WERI-Rb-1 (cell line): ENCODE data around the gene CYB5R4.
"Not testable (repeated sequence)": the region's sequence is repeated elsewhere in the genome, so short reads cannot be mapped to it uniquely, and the experiment has no call there.

Experiments
- DNase-seq: peaks from one replicate; pipeline ENCODE4 v3.0.0-alpha.2; 2020
- H3K27ac ChIP-seq: fragments of 250-450 bp; sonication (Bioruptor Pico); 2 replicates; pipeline ENCODE4 v1.5.1; 2020; ENCODE audit warnings: mild to moderate bottlenecking, moderate library complexity
- H3K27me3 ChIP-seq: fragments of 250-450 bp; sonication (Bioruptor Pico); 2 replicates; pipeline ENCODE4 v1.5.1; 2021; ENCODE audit warnings: mild to moderate bottlenecking, low read depth, moderate library complexity; ENCODE audit not compliant: insufficient read depth, severe bottlenecking
- H3K36me3 ChIP-seq: fragments of 250-450 bp; sonication (Bioruptor Pico); 2 replicates; pipeline ENCODE4 v1.5.1; 2020; ENCODE audit warnings: mild to moderate bottlenecking, moderate library complexity
- H3K4me3 ChIP-seq: 2 replicates; pipeline ENCODE4 v1.5.1; 2011; ENCODE audit warnings: low read depth, mild to moderate bottlenecking, control low read depth, low read length
- H3K9me3 ChIP-seq: fragments of 250-450 bp; sonication (Bioruptor Pico); 2 replicates; pipeline ENCODE4 v1.5.1; 2021; ENCODE audit warnings: mild to moderate bottlenecking, moderate library complexity; ENCODE audit not compliant: severe bottlenecking
- TF ChIP-seq, protein P1 (sequence below): IDR thresholded peaks from 2 replicates; pipeline ENCODE4 v1.5.1; 2011; ENCODE audit warnings: low read depth, mild to moderate bottlenecking, control low read depth, inconsistent platforms, low read length

CYB5R4 gene

DNA sequence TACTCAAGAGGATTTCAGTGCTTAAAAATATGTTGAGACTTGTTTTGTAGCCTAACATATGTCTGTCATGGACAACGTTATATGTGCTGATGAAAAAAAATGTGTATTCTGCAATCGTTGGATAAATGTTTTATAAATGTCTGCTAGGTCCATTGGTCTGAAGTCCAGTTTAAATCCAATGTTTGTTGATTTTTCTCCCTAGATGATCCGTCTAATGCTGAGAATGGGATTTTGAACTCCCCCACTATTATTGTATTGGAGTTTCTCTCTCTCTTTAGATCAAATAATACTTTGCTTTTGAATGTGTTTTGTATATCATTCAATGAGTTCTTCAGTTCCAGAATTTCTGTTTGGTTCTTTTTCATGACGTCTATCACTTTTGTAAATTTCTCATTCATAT is 44.9 kb downstream of the CYB5R4 start:
- Histone ChIP-seq H3K4me3 (no peak overlapping the region), H3K9me3 (no peaks in the 10 kb centered on the region), H3K27me3 (no peaks in the 10 kb centered on the region), H3K36me3 (no peaks in the 10 kb centered on the region), H3K27ac (no peak overlapping the region)
- TF ChIP-seq, protein P1, sequence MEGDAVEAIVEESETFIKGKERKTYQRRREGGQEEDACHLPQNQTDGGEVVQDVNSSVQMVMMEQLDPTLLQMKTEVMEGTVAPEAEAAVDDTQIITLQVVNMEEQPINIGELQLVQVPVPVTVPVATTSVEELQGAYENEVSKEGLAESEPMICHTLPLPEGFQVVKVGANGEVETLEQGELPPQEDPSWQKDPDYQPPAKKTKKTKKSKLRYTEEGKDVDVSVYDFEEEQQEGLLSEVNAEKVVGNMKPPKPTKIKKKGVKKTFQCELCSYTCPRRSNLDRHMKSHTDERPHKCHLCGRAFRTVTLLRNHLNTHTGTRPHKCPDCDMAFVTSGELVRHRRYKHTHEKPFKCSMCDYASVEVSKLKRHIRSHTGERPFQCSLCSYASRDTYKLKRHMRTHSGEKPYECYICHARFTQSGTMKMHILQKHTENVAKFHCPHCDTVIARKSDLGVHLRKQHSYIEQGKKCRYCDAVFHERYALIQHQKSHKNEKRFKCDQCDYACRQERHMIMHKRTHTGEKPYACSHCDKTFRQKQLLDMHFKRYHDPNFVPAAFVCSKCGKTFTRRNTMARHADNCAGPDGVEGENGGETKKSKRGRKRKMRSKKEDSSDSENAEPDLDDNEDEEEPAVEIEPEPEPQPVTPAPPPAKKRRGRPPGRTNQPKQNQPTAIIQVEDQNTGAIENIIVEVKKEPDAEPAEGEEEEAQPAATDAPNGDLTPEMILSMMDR = no peak
- DNase-seq = no peak

DNA sequence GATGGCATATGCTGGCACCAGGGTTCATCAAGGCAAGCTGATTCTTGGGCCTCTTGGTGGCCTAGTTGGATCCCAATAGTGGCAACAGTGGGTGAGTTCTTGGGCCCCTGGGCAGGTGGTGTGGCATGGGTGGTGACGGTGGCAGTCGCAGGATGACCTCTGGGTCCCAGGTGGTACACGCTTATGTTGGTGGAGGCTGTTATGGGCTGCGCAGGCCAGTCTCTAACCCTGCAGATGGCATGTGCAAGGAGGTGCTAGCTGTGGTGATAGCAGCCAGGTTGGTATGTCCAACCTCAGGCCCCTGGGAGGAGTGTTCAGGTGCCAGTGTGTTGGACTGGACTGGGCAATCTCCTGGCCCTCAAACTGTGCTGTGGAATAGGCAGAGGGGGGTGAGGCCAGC is 46.2 kb downstream of the CYB5R4 start:
- no peaks in the 10 kb centered on the region for H3K9me3 ChIP-seq
- H3K27me3 ChIP-seq = no peaks in the 10 kb centered on the region
- H3K27ac ChIP-seq = no peak overlapping the region
- H3K4me3 ChIP-seq = no peak overlapping the region
- DNase-seq = no peak
- TF ChIP-seq, protein P1 = no peak
- no peaks in the 10 kb centered on the region for H3K36me3 ChIP-seq

DNA sequence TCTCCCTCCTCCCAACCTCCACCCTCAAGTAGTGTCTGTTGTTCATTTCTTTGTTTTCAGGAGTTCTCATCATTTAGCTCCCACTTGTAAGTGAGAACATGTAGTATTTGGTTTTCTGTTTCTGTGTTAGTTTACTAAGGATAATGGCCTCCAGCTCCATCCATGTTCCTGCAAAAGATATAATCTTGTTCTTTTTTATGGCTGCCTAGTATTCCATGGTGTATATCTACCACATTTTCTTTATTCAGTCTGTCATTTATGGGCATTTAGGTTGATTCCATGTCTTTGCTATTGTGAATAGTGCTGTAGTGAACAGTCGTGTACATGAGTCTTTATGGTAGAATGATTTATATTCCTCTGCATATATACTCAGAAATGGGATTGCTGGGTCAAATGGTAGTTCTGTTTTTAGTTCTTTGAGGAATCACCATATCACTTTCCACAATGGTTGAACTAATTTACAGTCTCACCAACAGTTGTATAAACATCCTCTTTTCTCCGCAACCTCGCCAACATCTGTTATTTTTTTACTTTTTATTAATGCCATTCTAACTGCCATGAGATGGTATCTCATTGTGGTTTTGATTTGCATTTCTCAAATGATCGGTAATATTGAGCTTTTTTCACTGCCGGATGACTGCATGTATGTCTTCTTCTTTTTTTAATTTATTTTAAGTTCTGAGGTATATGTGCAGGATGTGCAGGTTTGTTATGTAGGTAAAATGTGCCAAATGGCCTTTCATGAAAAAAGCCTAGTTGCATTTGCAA is 48.3 kb downstream of the CYB5R4 start:
- not testable (repeated sequence) for H3K27ac ChIP-seq, H3K36me3 ChIP-seq, H3K9me3 ChIP-seq, H3K27me3 ChIP-seq, H3K4me3 ChIP-seq, DNase-seq

DNA sequence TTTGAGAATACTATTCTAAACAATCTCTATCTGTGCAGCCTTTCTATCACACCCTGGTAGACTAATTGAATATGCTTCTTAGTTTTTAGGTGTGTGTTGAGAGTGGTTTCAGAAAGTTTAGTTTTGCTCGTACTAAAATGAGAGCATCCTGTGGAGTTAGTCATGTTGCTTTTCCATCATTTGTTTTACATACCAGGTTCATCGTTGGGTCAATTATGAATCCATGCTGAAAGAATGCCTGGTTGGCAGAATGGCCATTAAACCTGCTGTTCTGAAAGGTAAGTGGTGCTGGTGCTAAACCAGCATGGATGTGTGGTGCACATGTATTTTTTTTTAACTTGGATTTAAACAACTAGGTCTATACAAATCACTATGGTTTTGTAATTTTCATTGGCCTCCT is 49.3 kb downstream of the CYB5R4 start:
- TF ChIP-seq, protein P1 = no peak
- no peak overlapping the region for H3K27ac ChIP-seq

DNA sequence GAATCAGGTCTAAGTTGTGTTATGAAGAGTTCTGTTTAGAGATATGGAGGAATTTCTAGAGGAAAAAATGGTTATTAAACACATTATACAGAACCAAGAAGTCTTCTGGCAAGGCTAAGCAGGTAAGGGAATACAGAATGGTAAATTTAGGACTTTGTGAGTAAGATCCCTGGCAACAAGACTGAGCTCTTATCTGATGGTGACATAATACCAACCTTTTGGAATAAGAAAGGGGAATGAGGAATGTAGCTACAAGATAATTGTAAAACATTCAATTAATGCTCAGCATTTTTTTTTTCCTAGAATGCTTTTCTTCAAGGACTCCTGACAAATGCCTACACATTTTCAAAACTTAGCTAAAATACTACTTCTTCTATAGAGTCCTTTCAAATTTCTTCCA is 51.8 kb downstream of the CYB5R4 start:
- H3K27me3 ChIP-seq = no peaks in the 10 kb centered on the region
- DNase-seq = no peak
- TF ChIP-seq, protein P1 = no peak
- no peaks in the 10 kb centered on the region for H3K36me3 ChIP-seq
- H3K9me3 ChIP-seq = no peaks in the 10 kb centered on the region
- H3K4me3 ChIP-seq = no peak overlapping the region
- no peak overlapping the region for H3K27ac ChIP-seq

More for the DNA sequence above, 49.3 kb downstream of the CYB5R4 start:
- Histone ChIP-seq H3K27me3 (no peaks in the 10 kb centered on the region), H3K4me3 (no peak overlapping the region), H3K36me3 (no peaks in the 10 kb centered on the region), H3K9me3 (no peaks in the 10 kb centered on the region)
- DNase-seq = no peak

DNA sequence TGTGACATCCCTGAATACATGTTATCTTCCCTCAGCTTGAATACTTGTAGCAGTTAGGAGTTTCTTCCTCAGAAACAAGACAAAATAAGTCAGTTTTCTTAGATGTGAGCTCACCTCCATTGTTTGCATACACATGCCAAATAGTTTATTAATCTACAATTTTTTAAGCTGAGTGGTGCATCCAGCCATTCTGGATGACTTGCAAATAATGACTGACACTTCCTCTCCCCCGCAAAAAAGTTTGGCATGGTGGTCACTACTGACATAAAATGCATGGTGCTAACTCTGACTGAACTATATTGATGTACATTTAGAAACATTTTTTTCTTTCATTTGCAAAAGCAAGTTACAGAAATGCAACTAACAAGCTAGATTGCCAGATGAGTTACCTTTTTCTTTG is 55.5 kb downstream of the CYB5R4 start:
- H3K36me3 ChIP-seq = no peaks in the 10 kb centered on the region
- DNase-seq = no peak
- H3K27ac ChIP-seq = no peak overlapping the region
- no peaks in the 10 kb centered on the region for H3K27me3 ChIP-seq
- H3K4me3 ChIP-seq = no peak overlapping the region
- TF ChIP-seq, protein P1 = no peak
- no peaks in the 10 kb centered on the region for H3K9me3 ChIP-seq
